Omental fat pad (tissue), 4 donors: Measurements from ENCODE around the gene UBR3. TPM values are rescaled to one million over a fixed set of nuclear protein-coding genes. Genes with fewer than 3 reads are reported as not detected.
"Not testable (repeated sequence)": the region's sequence is repeated elsewhere in the genome, so short reads cannot be mapped to it uniquely, and the experiment has no call there.

Experiments used
- ATAC-seq: fragments of 150-250 bp; one replicate; pipeline ENCODE4 v1.9.1; 2016; ENCODE audit warnings: mild to moderate bottlenecking, moderate library complexity; ENCODE audit not compliant: low FRiP score
- DNase-seq: peaks from one replicate; pipeline ENCODE4 v3.0.0-alpha.2; 2019; ENCODE audit warnings: low spot score
- total RNA-seq, 4 donors: library from RNA; depleted of rRNA; stranded (reverse); fragments of >200 nt; gene quantifications; one replicate each; pipeline ENCODE4 v1.1.0, GENCODE V29; 2016
- TF ChIP-seq, protein P1 (sequence below), 3 donors: fragments of 450-650 bp; IDR thresholded peaks; one replicate each; pipeline ENCODE4 v1.5.1; 2016 to 2017; ENCODE audit warnings: antibody characterized with exemption in 3 of 3, mild to moderate bottlenecking in 3 of 3, moderate library complexity in 2 of 3

The UBR3 gene
- total RNA-seq, 4 donors from 2014 or later: 59.2 to 90.3 (median 64.0) TPM

- ATAC-seq (no peak), DNase-seq (no peak)
- TF ChIP-seq, protein P1, sequence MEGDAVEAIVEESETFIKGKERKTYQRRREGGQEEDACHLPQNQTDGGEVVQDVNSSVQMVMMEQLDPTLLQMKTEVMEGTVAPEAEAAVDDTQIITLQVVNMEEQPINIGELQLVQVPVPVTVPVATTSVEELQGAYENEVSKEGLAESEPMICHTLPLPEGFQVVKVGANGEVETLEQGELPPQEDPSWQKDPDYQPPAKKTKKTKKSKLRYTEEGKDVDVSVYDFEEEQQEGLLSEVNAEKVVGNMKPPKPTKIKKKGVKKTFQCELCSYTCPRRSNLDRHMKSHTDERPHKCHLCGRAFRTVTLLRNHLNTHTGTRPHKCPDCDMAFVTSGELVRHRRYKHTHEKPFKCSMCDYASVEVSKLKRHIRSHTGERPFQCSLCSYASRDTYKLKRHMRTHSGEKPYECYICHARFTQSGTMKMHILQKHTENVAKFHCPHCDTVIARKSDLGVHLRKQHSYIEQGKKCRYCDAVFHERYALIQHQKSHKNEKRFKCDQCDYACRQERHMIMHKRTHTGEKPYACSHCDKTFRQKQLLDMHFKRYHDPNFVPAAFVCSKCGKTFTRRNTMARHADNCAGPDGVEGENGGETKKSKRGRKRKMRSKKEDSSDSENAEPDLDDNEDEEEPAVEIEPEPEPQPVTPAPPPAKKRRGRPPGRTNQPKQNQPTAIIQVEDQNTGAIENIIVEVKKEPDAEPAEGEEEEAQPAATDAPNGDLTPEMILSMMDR (IDR thresholded peaks at IDR 0.05): no peak
These were observed 101.2 kb downstream of the UBR3 start for GRCh38 chr2:169928463-169928864.

DNA sequence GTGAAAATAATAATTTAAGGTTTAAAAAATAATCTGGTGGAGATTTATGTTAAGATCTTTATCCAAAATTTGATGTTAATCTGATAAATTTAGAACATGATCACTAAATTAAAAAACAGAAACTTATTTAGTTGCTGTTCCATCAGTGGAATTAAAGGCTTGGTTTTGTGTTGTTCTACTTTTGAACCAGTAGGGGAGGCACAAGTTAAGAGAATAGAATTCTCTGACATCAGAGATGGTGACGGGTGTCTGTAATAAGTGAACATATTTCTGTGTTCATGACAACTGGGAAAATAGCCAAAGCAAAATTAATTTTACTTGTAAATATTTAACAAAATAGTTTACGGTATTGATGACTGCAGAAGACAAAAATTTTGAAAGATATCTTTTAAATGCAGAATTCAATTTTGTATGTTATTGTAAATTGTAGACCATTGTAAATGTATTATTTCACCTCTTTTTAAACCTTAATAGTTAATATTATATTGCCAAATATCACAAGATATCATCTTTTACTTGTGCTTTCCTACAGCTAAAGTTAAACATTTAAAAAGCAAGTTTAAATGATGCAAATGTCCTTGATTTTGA, 106.0 kb downstream of the UBR3 start:
- ATAC-seq (no peak), DNase-seq (no peak)
- TF ChIP-seq, protein P1 (IDR thresholded peaks at IDR 0.05): no peak

DNA sequence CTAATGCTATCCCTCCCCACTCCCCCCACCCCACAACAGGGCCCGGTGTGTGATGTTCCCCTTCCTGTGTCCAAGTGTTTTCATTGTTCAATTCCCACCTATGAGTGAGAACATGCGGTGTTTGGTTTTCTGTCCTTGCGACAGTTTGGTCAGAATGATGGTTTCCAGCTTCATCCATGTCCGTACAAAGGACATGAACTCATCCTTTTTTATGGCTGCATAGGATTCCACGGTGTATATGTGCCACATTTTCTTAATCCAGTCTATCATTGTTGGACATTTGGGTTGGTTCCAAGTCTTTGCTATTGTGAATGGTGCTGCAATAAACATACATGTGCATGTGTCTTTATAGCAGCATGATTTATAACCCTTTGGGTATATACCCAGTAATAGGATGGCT, 109.4 kb downstream of the UBR3 start:
- not testable (repeated sequence) for ATAC-seq, DNase-seq

GRCh38 chr2:169945515-169945914, 118.3 kb downstream of the UBR3 start:
- no peak for DNase-seq
- TF ChIP-seq, protein P1 (IDR thresholded peaks at IDR 0.05): no peak
- no peak for ATAC-seq

- ATAC-seq (no peak), DNase-seq (no peak)
- TF ChIP-seq, protein P1 (IDR thresholded peaks at IDR 0.05): no peak
These were observed 118.8 kb downstream of the UBR3 start for GRCh38 chr2:169946092-169946491.

- ATAC-seq: no peak
- no peak for DNase-seq
- TF ChIP-seq, protein P1 (IDR thresholded peaks at IDR 0.05): no peak
These were observed 119.3 kb downstream of the UBR3 start for GRCh38 chr2:169946546-169946945.

- TF ChIP-seq, protein P1 (IDR thresholded peaks at IDR 0.05): no peak
- ATAC-seq: no peak
These were observed 128.7 kb downstream of the UBR3 start for GRCh38 chr2:169955940-169956339.

GRCh38 chr2:169957219-169957618, 130.0 kb downstream of the UBR3 start:
- DNase-seq, ATAC-seq: not testable (repeated sequence)

More at GRCh38 chr2:169955940-169956339, 128.7 kb downstream of the UBR3 start:
- DNase-seq: no peak
